HG02763 (cell line): ENCODE results near the gene A2M.

Source experiments
- ATAC-seq: cut with Tn5 transposase; IDR thresholded peaks from one replicate; pipeline ENCODE4 v1.9.1; 2021; ENCODE audit warnings: mild to moderate bottlenecking, moderate library complexity; ENCODE audit not compliant: unreplicated experiment

A2M gene

GRCh38 chr12:9040484-9041186 is 75.1 kb downstream of the A2M start:
- no peak for ATAC-seq

- ATAC-seq = no peak
Measured at GRCh38 chr12:9039397-9039977, 76.2 kb downstream of the A2M start.

GRCh38 chr12:9037431-9037830 is 78.3 kb downstream of the A2M start:
- no peak for ATAC-seq

GRCh38 chr12:9036227-9036626 is 79.5 kb downstream of the A2M start:
- no peak for ATAC-seq

- ATAC-seq = no peak
Measured at GRCh38 chr12:9034095-9034494, 81.6 kb downstream of the A2M start.

- no peak for ATAC-seq
Measured at GRCh38 chr12:9033265-9033887, 82.3 kb downstream of the A2M start.

GRCh38 chr12:9032202-9032964 is 83.3 kb downstream of the A2M start:
- ATAC-seq = no peak

GRCh38 chr12:9030776-9031175 is 84.9 kb downstream of the A2M start:
- no peak for ATAC-seq

GRCh38 chr12:9027161-9028059 is 88.3 kb downstream of the A2M start:
- no peak for ATAC-seq

- ATAC-seq = no peak
Measured at GRCh38 chr12:9024512-9024911, 91.2 kb downstream of the A2M start.

- no peak for ATAC-seq
Measured at GRCh38 chr12:9022592-9022991, 93.1 kb downstream of the A2M start.
